ENCODE measurements around the gene KPNB1.

KPNB1 gene

DNA sequence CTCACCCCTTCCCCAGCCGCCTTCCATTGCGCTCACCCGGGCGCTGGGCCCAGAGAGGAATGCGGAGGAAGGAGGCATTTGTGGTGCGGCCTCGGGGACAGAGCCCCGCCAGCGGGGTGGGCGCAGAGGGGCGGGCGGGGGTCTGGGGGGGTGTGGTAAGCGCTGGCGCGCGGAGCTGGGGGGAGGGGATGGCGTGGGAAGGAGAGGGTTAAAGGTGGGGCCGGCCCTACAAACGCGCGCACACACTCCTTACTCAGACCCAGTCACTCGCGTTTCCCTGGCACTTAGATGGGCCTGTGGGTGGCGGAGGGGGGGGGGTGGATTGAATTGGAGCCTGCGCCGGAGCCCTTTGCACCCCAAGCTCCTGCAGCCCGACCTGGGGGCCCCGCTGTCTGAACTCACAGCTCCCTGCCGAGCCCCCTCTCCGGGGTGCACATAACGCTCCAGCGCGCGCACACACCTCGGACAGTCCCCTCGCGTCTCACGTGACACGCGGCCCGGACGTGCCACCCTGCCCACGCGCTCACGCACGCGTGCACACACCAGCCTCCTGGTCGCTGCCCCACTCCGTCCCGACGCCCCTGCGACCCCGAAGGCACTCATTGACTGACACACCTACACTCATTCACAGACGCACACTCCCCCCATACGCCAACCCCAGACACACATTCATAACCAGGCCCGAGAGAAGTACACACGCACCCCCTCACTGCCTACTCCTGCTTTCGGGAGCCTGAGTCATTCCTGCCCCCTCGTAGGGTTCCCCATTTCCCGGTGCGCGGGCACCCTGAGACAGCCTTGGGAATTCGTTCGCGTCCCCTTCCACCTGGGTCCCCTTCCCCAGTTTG lies 45.1 kb downstream of the KPNB1 start:
- DNase-seq (ENCODE audit: insufficient read length, low spot score), result no peak
- FAIRE-seq, result peak; percentile 4

DNA sequence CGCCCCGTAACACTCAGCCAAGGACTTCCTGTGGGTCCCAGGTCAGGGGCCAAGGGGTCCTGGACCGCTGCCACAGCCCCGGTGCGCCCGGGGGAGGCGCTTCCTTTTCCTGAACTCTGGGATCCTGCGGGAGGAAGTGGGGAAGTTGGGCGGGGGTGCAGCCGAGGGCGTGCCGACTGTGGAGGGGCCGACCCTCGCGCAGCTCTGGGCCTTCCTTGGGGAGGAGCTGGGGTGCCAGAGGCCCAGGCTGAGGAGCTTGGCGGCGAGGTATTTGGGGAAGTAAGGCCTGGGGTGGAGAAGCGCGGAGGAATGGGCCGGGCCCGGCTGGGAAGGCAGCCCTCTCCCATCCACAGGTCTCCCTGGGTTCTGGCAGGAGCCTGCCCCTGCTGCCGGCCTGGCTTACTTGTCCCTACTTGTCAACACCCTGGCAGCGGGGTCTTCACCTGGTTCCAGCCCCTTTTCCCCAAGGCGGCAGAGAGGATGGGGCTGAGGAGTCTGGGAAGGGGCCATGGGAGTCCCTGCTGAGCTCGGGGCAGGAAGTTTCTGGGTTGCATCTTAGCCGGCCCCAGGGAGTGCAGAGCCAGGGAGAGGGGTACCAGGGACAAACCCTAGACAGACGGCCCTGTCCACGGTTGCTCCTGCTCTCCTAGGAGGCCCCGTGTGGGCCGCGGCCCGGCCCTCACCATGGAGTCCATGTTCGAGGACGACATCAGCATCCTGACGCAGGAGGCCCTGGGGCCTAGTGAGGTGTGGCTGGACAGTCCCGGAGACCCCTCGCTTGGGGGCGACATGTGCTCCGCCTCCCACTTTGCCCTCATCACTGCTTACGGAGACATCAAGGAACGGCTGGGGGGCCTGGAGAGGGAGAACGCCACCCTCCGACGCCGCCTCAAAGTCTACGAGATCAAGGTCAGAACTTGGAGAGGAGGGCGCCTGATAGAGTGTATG lies 46.0 kb downstream of the KPNB1 start:
- DNase-seq (ENCODE audit: insufficient read length, low spot score), result no peak
- FAIRE-seq, result no peak

DNA sequence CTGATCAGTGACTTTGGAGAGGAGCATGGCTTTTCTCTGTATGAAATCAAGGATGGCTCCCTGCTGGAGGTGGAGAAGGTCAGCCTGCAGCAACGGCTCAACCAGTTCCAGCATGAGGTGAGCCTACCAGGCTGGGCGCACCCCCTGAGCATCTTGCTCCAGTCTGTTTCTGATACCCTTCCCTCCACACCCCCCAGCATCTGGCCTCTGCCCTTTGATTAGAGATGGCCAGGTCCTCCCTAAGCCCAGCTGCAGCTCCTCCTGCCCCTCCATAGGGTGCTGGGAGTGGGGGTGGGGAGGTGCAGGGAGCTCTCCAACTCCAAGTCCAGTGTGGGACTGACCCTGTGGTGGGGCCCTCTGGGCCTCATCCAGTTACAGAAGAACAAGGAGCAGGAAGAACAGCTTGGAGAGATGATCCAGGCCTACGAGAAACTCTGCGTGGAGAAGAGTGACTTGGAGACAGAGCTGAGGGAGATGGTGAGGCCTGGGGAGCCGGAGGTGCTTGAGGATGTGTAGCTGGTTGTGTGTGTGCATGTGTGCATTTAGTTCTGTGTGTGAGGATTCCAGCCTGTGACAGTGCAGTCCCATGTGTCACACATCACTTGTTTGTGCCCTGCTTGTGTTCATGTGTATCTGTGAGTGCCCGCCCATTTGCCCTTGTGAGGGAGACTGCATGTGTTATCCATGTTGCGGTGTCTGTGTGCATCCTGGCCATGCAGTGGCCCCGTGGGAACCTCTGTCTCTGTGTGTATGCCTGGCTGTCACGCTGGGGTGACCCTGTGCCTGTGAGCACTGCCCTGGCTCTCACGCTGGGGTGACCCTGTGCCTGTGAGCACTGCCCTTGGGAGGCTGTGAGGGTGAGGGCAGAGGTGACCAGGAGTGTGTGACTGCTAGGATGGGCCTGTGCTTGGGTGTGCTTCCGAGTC lies 47.3 kb downstream of the KPNB1 start:
- DNase-seq (ENCODE audit: insufficient read length, low spot score) (no peak), FAIRE-seq (no peak)

DNA sequence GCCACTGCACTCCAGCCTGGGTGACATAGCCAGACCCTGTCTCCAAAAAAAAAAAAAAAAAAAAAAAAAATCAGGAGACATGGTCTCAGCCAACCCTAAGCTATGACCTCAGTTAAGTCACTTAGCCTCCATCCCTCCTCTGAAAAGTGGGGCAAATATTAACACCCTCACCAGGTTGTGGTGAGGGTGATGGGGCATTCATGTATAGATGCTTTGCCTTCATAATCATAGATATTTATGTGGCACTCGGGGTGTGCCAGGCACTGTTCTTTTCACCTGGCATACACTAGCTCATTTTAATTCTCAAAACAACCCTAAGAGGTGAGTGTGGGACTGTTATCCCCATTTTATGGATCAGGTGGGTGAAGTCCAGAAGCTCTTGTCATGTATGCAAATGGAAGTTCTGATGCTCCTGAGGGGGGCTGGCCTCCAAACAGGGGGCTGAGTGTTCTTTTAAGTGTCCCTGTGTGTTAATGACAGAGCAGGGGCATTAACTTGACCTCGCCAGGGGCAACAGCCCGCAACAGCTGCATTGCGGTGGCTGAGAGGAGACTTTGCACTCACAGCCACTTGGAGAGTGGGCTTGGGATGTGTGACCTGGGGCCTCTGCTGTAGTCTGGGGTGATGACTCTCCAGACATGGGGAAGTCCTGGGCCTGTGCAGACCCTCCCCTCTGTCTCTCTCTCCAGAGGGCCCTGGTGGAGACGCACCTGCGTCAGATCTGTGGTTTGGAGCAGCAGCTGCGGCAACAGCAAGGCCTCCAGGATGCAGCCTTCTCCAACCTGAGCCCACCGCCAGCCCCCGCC lies 48.4 kb downstream of the KPNB1 start:
- DNase-seq (ENCODE audit: insufficient read length, low spot score) (no peak), FAIRE-seq (no peak)

DNA sequence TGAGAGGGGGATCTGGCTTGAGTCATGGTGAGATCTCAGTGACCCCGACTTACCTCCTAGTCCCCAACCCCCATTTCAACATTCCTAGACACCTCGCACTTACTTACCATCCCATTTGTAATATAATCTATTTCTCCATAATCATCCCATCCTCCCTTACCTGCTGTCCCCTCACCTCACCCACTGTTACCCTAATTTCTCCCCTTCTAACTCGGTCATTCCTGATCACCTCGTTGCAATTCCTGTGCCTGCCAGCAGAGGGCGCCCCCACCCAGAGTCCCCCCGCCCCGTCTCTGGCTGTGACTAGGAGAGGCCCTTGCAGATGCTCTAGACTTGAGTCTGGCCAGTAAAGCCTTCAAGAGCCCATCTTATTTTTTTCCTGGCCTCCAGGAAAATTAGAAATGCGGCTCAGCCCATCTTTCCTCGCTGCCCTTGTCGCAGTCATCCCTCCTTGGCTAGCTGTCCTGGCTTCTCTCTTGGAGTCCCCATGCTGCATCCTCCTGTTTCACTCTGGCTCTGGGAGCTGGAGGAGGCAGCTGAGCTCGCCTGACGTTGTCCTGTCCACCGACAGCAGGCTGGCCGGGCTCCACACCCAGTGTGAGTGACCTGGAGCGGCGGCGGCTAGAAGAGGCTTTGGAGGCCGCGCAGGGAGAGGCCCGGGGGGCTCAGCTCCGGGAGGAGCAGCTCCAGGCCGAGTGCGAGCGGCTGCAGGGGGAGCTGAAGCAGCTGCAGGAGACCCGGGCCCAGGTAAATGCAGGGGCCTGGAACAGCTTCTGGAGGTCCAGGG lies 49.2 kb downstream of the KPNB1 start:
- FAIRE-seq (peak; percentile 94), DNase-seq (ENCODE audit: insufficient read length, low spot score) (peak; percentile 87)

DNA sequence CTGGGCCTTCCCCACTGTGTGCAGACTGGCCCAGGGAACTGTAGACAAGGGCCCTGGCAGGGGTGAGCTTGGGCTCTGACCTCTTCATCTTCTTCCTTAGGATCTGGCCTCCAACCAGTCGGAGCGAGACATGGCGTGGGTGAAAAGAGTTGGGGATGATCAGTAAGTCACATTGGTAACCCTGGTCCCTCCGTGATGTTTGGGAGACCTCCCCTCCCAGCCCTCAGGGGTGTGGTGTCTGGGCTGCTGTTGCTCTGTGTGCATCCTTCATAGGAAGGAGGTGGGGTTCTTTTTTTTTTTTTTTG lies 49.8 kb downstream of the KPNB1 start:
- no peak for DNase-seq (ENCODE audit: insufficient read length, low spot score)
- FAIRE-seq, result no peak

DNA sequence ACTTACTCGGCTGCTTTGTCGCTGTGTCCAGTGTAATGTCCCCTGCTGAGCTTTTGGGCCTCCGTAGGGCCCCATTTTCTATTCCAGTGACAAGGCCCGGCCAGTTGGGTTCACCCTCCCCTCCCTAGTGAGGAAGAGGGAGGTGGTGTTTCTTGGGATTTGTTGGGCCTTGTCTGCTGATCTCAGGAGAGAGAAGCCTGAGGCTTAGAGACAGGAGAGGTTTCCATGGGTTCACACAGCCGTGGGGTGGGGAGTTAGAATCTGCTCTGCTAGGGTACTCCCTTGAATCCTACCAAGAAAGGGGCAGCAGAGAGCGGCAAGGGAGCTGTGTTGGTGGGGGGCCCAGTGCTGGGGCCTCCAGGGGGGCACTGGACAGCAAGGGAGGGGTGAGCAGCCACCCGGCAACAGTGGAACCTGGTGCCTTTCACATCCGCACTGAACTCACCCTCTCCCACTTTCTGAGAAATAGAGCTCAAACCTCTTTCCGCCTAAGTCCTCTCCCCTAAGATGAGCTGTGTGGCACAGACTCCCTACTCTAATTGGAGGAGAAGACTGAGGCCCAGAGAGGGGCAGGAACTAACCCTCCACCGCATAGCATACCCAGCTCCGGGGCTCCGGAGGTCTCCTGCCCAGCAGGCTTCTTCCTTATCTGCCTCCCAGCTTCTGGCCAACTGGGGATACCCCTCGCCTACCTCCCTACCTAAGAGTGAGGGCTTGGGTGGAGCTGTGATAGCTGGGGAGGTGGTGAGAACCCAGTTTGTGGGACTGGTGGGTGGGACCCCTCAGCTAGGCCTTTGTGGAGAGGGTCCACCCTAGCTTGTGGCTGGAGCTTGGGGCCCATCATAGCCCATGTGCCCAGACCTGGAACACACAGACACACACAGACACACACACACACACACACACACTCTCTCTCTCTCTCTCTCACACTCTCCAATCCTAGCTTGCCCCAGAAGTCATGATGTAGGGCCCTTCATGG lies 51.0 kb downstream of the KPNB1 start:
- no peak for FAIRE-seq

DNA sequence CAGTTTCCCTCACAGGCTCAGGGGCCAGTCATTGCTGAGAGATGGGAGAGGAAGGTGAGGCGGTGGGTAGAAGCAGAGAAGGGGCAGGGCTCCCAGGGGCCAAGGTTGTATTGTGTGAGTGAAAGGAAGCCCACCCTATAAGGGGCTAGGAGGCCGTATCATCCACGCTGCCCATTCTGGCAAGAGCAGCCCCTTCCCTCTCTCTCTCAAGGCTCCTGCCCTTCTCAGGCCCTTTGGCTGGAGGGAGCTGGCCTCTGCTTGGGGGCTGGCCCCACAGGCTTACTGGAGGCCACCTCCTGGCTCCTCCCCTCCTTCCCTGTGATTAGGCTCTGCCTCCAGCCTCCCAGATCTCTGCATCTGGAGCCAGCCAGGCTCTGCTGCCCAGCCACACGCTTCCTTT lies 51.9 kb downstream of the KPNB1 start:
- FAIRE-seq (no peak), DNase-seq (ENCODE audit: insufficient read length, low spot score) (no peak)

More for the DNA sequence above, 51.0 kb downstream of the KPNB1 start:
- DNase-seq (ENCODE audit: insufficient read length, low spot score), result no peak

DNA sequence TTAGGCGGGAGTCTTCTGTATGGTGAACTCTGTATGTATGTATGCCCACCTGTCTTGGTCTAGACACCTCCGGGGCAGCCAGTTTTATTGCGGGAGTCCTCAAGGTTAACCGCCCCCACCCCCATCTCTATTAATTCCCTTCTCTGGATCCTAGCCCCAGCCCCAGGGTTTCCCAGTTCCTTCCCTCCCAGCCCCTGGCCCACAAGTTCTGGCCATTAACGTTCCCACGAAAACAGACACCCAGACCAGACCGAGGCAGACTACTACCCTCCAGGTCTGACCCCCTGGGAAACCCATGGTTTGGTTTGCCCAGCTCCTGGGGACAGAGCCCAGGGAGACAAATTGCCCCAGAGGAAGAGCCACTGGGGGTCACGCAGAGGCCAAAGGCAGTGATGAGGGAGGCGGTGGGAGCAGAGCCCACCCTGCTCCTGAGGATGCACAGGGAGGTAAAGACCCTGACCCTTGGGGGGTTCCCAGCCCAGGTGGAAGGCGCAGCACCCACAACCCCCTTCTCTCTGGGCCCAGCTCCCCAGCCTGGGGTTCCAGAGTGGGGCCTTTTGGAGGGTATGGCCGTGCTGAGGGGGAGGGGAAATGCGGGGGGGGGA lies 52.8 kb downstream of the KPNB1 start:
- DNase-seq (ENCODE audit: insufficient read length, low spot score), result no peak
- FAIRE-seq, result no peak

DNA sequence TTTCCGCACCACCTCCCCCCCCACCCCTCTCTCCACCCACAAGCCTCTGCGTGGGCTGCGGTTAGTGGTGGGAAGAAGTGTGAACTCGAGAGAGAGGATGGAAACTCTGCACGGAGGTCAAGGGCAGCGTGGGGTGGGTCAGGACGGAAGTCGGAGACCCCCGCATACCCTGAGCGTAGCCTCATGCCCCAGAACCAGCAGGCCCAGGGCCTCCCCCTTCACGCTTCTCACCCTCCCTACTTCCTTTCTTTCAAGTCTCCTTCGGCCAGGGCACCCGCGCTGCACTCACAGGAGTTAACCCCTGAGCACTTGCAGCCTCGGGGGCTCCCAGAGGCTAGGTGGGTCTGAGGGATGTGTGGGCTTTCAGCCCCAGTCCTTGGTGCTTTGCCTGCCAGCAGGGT lies 53.5 kb downstream of the KPNB1 start:
- peak; percentile 77 for FAIRE-seq

DNA sequence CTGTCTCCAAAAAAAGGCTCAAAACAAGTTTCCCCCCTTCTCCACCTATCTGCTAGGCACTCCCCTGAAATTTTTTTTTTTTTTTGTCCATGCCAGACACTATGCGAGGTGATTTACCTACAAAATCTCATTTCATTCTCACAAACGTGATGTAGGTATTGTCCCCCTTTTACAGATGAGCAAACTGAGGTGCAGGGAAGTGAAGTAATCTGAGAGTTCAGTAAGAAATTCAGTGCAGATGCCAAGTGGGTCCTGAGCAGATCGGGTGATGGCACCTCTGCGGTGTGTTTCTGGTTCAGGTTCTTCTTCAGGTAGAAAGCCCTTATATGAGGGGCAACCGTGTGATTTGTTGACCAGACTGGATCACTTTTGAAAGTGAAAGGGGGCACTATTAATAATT lies 54.0 kb downstream of the KPNB1 start:
- FAIRE-seq, result no peak
- no peak for DNase-seq (ENCODE audit: insufficient read length, low spot score)

More for the DNA sequence above, 53.5 kb downstream of the KPNB1 start:
- DNase-seq (ENCODE audit: insufficient read length, low spot score), result no peak

DNA sequence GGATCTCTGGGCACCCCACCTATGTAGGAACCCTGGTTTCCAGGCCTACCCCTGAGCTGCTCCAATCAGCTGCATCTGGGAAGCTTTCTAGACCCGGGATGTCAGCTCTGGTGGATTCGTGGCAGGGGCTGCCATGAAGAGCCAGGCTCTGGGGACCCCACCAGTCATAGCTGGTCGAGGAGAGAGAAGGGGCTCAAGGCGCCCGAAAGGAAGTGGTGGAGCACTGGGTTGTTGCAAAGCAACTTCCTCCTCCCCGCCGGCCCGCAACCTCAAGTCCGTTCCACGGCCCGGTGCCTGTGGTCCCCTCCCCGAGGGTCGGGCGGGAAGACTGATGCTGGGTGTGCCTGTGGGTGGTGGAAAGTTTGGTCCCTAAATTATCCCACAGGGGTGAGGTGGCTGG lies 54.4 kb downstream of the KPNB1 start:
- FAIRE-seq, result peak; percentile 96
- DNase-seq (ENCODE audit: insufficient read length, low spot score), result no peak

DNA sequence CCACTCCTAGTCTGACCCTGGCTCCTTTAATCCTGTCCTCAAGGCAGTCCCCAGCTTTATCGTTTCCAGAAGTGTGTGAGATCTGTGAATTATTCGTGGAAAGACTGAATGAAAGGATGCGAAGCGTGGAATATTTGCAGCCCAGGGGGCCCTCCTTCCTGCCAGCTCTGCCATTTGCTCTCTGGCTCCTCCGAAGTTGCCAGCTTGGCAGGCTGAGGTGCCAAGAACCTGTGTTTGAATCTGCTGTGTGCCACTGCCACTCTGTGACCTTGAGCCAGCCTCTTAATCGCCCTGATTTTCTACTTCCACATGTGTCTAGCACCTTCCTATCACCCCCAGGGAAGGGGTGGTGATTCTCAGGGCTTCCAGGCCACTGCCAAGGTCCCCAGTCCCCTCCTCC lies 55.0 kb downstream of the KPNB1 start:
- DNase-seq (ENCODE audit: insufficient read length, low spot score) (no peak), FAIRE-seq (no peak)

DNA sequence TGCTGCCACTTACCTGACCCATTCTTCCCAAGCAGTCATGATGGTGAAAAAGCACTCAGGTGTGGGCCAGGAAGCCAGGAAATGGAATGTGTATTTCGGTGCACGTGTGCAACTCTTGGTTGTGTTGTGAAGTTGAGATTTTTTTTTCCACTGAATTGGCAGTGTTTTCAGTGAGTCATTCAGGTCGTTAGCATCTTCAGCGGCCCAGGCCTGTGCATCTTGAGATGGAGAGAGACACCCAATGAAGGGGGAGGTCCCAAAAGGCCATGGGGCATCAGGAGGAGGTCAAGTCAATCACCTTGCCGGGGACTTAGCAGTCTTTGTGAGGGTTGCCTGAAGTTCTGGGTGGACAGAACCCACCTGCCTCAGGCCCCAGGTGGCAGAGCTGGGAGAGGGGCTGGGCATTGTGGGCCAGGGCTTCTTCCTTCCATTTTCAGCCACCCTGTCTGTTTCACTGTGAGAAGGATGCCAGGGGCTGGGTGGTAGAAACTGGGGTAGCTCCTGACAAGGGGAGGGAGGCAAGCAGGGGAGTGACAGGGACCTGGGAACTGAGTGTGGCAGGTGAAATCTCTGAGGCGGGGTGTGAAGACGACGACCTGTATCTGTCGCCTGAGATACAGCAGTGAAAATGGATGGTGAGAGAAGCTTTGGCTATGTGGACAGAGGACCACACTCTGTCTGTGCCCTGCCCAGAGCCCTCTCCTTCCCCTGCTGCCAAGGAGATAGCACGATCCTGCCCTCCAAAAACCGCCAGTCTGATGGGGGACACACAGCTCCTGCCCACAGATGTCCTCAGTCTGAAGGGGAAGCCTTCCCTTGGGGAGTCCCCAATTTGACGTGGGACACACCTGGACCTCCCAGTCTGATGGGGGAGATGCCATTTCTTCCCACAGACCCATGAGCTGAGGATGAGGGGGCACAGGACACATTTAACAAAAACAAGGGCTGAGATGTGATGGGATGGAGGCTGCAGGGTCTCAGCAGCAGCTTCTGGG lies 56.1 kb downstream of the KPNB1 start:
- FAIRE-seq (peak; percentile 49), DNase-seq (ENCODE audit: insufficient read length, low spot score) (no peak)

DNA sequence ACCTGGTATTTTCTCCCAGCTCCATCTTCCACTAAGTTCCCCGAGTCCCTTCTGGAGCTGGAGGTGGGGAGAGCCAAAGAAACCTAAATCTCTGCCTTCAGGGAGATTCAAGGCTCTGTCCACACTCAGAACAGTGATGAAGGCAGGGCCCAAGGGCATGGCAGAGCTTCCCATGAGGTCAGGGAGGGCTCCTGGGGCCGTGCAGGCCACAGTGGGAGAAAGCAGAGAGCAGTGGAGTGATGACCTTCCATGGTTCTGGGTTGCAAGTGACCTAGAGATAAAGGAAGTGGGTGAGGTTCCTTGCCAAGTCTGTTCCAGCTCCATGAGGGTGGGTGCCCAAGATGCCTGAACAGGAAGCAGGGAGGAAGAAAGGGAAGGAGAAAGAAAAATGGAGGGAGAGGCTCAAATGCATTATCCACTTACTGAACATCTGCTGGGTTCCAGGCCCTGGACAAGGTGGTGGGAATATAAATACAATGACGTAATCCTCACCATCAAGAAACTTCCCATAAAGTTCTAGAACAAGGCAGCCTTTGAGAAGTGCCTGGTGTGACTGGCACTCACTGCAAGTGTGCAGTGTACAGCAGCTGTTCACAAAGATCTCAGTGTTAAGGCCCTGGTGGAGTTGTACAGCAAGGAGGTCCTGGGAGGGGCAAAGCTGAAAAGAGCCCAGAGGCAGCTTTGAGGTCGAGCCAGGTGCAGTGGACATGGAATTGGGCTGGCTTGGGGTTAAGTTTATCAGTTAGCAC lies 57.5 kb downstream of the KPNB1 start:
- DNase-seq (ENCODE audit: insufficient read length, low spot score) (no peak), FAIRE-seq (peak; percentile 77)

DNA sequence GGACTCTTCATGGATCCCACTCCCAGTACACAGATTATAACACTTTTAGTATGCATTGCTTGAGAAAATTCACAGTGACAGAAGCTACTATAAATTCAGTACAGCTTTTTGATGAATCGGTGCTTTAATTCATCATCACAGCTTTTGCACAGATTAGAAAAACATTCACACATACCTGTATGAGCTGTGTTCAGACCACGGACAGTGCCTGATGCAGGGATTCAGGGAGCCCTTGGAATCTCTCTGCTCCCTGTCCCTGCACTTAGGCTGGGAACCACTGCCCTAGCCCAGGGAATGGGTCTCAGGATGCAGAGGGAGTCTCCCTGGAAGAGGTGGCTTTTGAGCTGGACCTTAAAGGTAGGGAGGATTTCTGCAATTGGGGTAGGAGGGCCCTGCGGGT lies 58.2 kb downstream of the KPNB1 start:
- DNase-seq (ENCODE audit: insufficient read length, low spot score) (no peak), FAIRE-seq (no peak)
